GM12875 (cell line): ENCODE data around the gene CSNK1G2.

Source experiments
- H3K4me3 ChIP-seq: one replicate; pipeline ENCODE4 v1.5.1; 2011; ENCODE audit warnings: low read depth, low read length, control low read depth
- TF ChIP-seq, protein P1 (sequence below): IDR thresholded peaks from 2 replicates; pipeline ENCODE4 v1.5.1; 2011; ENCODE audit warnings: low read depth, mild to moderate bottlenecking, control low read depth, inconsistent platforms, low read length, moderate library complexity, borderline replicate concordance; ENCODE audit not compliant: insufficient read depth

CSNK1G2 gene

GRCh38 chr19:2016041-2016807 lies 75.3 kb downstream of the CSNK1G2 start:
- peak overlapping the region; percentile 30 for H3K4me3 ChIP-seq
- TF ChIP-seq, protein P1, sequence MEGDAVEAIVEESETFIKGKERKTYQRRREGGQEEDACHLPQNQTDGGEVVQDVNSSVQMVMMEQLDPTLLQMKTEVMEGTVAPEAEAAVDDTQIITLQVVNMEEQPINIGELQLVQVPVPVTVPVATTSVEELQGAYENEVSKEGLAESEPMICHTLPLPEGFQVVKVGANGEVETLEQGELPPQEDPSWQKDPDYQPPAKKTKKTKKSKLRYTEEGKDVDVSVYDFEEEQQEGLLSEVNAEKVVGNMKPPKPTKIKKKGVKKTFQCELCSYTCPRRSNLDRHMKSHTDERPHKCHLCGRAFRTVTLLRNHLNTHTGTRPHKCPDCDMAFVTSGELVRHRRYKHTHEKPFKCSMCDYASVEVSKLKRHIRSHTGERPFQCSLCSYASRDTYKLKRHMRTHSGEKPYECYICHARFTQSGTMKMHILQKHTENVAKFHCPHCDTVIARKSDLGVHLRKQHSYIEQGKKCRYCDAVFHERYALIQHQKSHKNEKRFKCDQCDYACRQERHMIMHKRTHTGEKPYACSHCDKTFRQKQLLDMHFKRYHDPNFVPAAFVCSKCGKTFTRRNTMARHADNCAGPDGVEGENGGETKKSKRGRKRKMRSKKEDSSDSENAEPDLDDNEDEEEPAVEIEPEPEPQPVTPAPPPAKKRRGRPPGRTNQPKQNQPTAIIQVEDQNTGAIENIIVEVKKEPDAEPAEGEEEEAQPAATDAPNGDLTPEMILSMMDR = no peak

DNA sequence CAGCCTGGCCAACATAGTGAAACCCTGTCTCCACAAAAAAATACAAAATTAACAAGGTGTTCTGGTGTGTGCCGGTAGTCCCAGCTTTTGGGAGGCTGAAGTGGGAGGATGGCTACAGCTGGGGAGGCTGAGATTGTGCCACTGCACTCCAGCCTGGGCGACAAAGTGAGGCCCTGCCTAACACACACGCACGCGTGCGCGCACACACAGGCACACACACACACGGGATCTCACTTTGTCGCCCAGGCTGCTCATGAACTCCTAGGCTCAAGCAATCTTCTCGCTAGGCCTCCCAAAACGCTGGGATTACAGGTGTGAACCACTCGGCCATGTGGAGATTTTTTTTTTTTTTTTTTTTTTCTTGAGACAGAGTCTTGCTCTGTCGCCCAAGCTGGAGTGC lies 77.8 kb downstream of the CSNK1G2 start:
- no peak overlapping the region for H3K4me3 ChIP-seq
- TF ChIP-seq, protein P1 = no peak

DNA sequence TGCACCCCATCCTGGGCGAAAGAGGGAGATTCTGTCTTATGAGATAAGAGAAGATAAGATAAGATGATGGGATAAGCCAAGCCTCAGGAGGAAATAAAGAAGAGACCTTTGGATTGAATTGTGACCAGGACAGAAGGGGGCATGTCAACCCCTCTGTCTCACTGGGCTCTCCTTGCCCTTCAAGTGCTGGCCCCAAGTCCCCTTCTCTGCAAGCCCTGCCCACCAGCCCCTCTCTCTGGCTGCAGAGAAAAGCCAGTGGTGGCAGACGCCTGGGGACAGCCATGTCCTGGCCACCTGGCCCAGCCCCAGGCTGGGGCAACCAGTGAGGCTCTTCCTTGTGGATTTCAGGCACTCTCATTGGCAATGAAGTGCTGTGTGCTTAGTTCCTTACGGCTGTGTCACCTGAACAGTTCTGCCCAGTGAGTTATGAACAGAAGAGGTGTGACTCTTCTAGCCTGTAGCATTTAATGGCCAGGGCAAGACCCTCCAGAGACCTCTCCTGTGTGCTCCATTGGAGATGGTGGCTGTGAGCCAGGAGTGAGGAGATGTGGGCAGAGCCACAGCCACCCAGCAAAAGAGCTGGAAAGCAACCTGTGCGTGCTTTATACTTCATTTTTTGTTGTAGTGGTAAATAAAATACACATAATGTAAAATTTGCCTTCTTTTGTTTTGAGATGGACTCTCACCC lies 80.6 kb downstream of the CSNK1G2 start:
- H3K4me3 ChIP-seq = no peak overlapping the region
- TF ChIP-seq, protein P1 = no peak

GRCh38 chr19:2022289-2022688 lies 81.3 kb downstream of the CSNK1G2 start:
- H3K4me3 ChIP-seq = no peak overlapping the region
- TF ChIP-seq, protein P1 = no peak

DNA sequence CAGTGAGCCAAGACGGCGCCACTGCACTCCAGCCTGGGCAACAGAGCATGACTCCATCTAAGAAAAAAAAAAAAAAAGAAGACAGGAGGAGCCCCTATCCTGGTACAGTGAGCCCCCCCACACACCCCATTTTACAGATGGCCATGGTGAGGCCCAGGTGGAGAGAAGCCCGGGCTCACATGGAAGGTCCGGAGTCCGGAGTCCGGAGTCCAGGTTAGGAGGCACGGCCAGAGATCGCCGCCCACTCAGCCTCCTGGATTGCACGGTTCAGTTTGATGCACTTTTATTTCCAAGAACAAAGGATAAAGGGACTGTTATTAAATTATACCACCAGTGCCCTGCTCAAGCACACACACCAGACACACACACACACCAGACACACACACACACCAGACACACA lies 85.8 kb downstream of the CSNK1G2 start:
- TF ChIP-seq, protein P1 = no peak
- H3K4me3 ChIP-seq = no peak overlapping the region

- TF ChIP-seq, protein P1 = no peak
Observed at GRCh38 chr19:2027361-2027760, 86.4 kb downstream of the CSNK1G2 start.

More at GRCh38 chr19:2027361-2027760, 86.4 kb downstream of the CSNK1G2 start:
- no peak overlapping the region for H3K4me3 ChIP-seq
